22Rv1 (cell line): ENCODE measurements around the gene FAM184B.

ENCODE experiments used
- CTCF ChIP-seq: fragments of 450-650 bp; IDR thresholded peaks from 2 replicates; pipeline ENCODE4 v1.5.1; 2017; ENCODE audit warnings: mild to moderate bottlenecking
- ZFX ChIP-seq: fragments of 450-650 bp; IDR thresholded peaks from 2 replicates; pipeline ENCODE4 v1.6.1; 2017; ENCODE audit warnings: antibody characterized with exemption, borderline replicate concordance

- TF ChIP-seq CTCF (no peak), ZFX (no peak)
Observed at GRCh38 chr4:17816142-17816541, 34.7 kb upstream of the FAM184B start.
